NOMO-1 (cell line): ENCODE measurements around the gene ZNF385B.
"Not testable (repeated sequence)": the region's sequence is repeated elsewhere in the genome, so short reads cannot be mapped to it uniquely, and the experiment has no call there.

Experiments used
- DNase-seq, 2 experiments: peaks; one replicate each; lab custom pipeline; 2025; ENCODE audit not compliant: unreplicated experiment in 2 of 2; lab: John Stamatoyannopoulos, UW

ZNF385B gene

GRCh38 chr2:179524809-179525339 lies 336.5 kb downstream of the ZNF385B start:
- no peak for DNase-seq

- DNase-seq: no peak
Measured at GRCh38 chr2:179521944-179522343, 339.5 kb downstream of the ZNF385B start.

DNA sequence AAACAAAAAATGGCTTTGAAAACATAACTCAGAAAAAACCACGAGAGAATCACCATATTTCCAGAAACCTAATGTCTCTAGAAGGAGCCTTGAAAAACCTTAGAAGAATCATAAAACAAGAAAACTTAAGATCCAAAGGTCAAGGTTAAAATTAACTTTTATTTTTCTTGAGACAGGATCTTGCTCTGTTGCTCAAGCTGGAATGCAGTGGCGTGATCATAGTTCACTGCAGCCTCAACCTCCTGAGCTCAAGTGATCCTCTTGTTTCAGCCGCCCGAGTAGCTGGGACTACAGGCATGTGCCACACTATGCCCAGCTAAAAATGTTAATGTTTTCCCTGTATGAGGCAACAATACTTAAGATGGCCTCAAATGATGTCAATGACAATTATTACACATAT lies 342.6 kb downstream of the ZNF385B start:
- no peak for DNase-seq

DNA sequence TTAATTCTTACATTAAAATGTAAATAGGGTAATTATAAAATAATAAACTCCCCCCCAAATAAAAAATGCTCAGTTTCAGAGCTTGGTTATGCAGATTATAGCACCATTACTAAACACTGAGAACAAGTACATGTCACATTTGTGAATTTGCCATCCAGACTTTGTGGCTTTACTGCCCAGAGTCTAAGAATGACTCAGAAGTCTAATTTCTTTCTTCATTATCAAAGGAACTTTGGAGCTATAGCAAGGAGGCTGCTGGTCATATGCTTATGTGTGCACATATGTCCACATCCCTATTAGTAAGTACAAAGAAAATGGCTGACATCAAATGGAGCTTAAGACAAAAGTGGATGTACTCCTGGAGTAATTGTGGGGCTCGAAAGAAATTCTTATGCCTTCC lies 348.2 kb downstream of the ZNF385B start:
- DNase-seq: no peak

DNA sequence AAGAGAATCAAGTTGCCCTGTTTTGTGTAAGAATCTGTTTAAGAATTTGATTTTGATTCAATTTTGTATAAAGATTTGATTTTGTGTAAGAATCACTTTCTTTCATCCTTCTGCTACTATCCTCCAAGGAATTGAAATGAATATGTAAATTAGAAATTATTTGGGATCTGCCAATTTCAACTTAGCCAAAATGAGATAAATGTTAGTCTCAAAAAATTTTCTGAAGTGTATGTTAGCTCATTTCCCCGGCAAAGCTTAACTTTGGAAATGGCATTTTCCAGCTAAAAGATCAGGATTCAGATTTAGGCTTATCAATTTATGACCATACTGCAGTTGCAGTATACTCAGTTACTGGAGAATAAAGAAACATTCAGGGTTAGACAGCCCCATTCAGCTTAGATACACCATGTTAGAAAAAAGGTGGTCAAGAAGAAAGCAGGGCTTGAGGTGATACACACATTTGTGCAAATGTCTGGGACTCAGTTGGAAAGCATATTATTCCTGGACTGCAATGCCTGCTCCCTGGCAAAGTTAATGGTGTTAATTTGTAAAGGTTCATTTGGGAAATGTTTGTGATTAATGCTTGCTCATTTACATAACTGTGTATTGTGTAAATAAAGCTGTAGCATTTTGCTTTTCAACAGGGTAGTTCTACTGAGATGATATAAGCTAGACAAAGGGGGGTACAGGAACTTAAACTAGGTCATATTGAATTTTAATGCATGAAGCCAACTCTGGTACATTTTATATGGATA lies 349.0 kb downstream of the ZNF385B start:
- no peak for DNase-seq

GRCh38 chr2:179511105-179511789 lies 350.2 kb downstream of the ZNF385B start:
- no peak for DNase-seq

DNA sequence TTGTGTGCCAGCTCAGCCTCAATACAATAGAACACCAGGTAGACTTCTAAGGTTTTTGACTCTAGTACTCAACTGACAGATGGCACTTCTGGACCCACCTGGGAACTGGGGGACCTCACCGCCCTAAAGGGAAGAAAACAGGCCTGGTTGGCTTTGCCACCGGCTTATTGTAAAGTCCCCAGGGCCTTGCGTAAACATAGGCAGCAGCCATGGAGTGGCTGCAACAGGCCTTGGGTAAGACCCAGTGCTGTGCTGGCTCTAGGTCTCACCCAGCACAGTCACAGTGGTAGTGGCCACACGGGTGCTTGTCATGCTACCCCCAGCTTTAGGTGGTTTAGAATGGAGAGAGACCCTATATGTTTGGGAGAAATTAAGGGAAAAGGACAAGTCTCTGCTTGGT lies 366.1 kb downstream of the ZNF385B start:
- DNase-seq: no peak

DNA sequence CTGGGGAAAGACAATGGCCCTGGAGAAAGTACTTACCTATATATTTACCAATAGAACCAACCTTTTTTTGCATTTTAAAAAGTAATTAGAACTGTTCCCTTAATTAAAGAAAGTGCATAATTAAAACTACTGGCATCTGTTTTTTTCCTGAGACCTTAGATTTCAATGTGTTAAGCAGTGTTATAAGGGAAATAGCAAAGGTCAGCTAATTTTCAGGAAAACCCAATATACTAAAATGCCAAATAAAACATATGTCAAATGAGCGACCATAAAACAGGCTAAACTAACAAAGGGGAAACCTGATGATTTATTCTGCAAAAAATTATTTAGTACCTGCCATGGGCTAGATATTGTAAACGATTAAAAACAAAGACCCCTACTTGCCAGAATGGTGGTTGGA lies 372.8 kb downstream of the ZNF385B start:
- no peak for DNase-seq

- no peak for DNase-seq
Measured at GRCh38 chr2:179487010-179487731, 374.2 kb downstream of the ZNF385B start.

- no peak for DNase-seq
Measured at GRCh38 chr2:179483131-179483530, 378.3 kb downstream of the ZNF385B start.

DNA sequence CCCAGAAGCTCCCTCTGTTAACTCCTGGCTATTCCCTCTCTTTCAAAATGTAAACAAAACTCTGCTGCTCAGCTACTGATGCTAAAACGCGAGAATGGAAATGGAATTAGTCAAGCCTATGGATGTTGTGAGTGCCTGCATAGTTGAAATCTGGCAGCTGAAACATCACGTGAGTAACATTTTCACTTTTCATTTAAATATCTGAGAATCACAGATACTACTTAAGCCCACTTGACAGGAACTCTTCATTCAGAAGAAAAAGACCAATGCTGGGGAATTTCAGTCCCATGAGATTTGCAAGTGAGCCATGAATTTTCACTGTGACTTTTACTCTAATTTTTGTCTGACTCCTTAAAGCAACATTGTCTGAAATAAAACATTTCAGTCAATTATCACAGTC lies 381.5 kb downstream of the ZNF385B start:
- DNase-seq: no peak

- DNase-seq: no peak
Measured at GRCh38 chr2:179478771-179479170, 382.6 kb downstream of the ZNF385B start.

GRCh38 chr2:179470992-179471391 lies 390.4 kb downstream of the ZNF385B start:
- DNase-seq: no peak

GRCh38 chr2:179470089-179470488 lies 391.3 kb downstream of the ZNF385B start:
- DNase-seq: no peak

- no peak for DNase-seq
Measured at GRCh38 chr2:179467960-179468359, 393.5 kb downstream of the ZNF385B start.

DNA sequence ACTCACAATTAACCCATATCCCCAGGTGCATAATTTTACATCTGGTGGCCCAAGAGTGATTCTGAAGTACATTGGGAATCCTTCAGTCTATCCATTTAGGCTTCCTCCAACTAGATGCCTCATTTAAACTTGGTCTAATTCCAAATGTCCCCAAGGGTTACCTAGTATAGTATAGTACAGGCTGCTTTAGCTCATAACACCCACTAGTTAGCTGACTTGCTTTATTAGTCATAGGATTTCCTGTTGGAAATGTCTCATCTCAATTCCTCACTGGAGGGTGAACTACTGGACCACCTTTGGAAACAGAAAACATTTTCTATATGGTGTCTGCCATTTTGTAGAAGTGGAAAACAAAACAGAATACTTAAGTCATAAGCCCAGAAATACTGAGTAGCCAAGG lies 394.3 kb downstream of the ZNF385B start:
- DNase-seq: no peak

- DNase-seq: no peak
Measured at GRCh38 chr2:179461420-179461819, 400.0 kb downstream of the ZNF385B start.

GRCh38 chr2:179460181-179460929 lies 401.1 kb downstream of the ZNF385B start:
- DNase-seq: no peak

- DNase-seq: not testable (repeated sequence)
Measured at GRCh38 chr2:179458113-179458512, 403.3 kb downstream of the ZNF385B start.

DNA sequence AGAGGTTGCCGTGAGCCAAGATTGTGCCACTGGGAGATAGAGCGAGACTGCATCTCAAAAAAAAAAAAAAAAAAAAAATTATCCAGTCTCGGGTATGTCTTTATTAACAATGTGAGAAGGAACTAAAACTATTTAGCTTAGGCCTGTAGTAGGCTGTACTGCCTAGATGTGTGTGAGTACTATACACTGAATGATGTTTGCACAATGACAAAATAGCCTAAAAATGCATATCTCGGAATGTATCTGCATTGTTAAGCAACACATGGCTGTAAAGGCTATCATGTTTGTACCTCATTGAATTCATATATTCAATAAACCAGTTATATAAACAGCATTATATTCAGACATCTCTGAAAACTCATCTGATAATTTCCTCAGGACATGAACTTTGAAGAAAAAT lies 405.6 kb downstream of the ZNF385B start:
- DNase-seq: no peak

DNA sequence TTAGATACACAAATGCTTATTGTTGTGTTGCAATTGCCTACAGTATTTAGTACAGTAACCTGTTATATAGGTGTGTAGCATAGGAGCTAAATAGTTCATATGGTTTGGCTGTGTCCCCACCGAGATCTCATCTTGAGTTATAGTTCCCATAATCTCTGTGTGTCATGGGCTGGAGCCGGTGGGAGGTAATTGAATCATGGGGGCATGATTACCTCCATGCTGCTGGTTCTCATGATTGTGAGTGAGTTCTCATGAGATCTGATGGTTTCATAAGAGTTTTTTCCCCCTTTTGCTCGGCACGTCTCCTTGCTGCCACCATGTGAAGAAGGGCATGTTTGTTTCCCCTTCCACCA lies 406.3 kb downstream of the ZNF385B start:
- no peak for DNase-seq
